WTC11 (cell line): ENCODE data around the gene CREG2. TPM values are rescaled to one million over a fixed set of nuclear protein-coding genes. Genes with fewer than 3 reads are reported as not detected.

Source experiments
- ATAC-seq: fragments of 200-7000 bp; cut with Tn5 transposase; 2 replicates; pipeline ENCODE4 v1.10.0; 2021; ENCODE audit warnings: mild to moderate bottlenecking, moderate library complexity
- CTCF ChIA-PET: fragments of 300-600 bp; sonication (Branson Sonifier 250); formaldehyde crosslinking; loops from one replicate; lab custom pipeline; 2021; ENCODE audit warnings: antibody characterized with exemption; lab: Charles Lee
- POLR2A ChIA-PET: fragments of 350-600 bp; sonication (Branson Sonifier 250); formaldehyde crosslinking; loops from one replicate; lab custom pipeline; 2021; ENCODE audit warnings: antibody characterized with exemption; lab: Charles Lee
- DNase-seq: peaks from one replicate; pipeline ENCODE4 v3.0.0; 2021; ENCODE audit warnings: low spot score
- H3K27ac Mint-ChIP-seq: 2 replicates; pipeline ENCODE4 v1.8.0; 2021; ENCODE audit warnings: mixed read lengths
- H3K27me3 Mint-ChIP-seq: 2 replicates; pipeline ENCODE4 v1.8.0; 2021; ENCODE audit warnings: low read depth, mild to moderate bottlenecking, moderate library complexity, mixed read lengths
- H3K36me3 Mint-ChIP-seq: 2 replicates; pipeline ENCODE4 v1.8.0; 2021; ENCODE audit warnings: mixed read lengths
- H3K4me1 Mint-ChIP-seq: 2 replicates; pipeline ENCODE4 v1.8.0; 2022; ENCODE audit warnings: mixed read lengths
- H3K4me3 Mint-ChIP-seq: 2 replicates; pipeline ENCODE4 v1.8.0; 2021; ENCODE audit warnings: mild to moderate bottlenecking, moderate library complexity, mixed read lengths
- H3K9me3 Mint-ChIP-seq: 2 replicates; pipeline ENCODE4 v1.8.0; 2021; ENCODE audit warnings: mixed read lengths
- ARID4B ChIP-seq: sonication (generic); formaldehyde crosslinking; IDR thresholded peaks from 2 replicates; pipeline ENCODE4 v1.8.0; 2023; ENCODE audit warnings: missing genetic modification reagents, mild to moderate bottlenecking, borderline replicate concordance
- CDX4 ChIP-seq: fragments of 250-450 bp; sonication (Bioruptor Pico); IDR thresholded peaks from 2 replicates; pipeline ENCODE4 v1.9.0; 2021; ENCODE audit warnings: moderate library complexity, mild to moderate bottlenecking, inconsistent platforms, borderline replicate concordance
- CTCF ChIP-seq: fragments of 200-600 bp; IDR thresholded peaks from 2 replicates; pipeline ENCODE4 v1.8.0; 2022; ENCODE audit warnings: antibody characterized with exemption
- GABPB1 ChIP-seq: sonication (generic); formaldehyde crosslinking; IDR thresholded peaks from 2 replicates; pipeline ENCODE4 v1.8.1; 2023; ENCODE audit warnings: mild to moderate bottlenecking, missing genetic modification reagents
- HMGXB4 ChIP-seq: sonication (generic); formaldehyde crosslinking; IDR thresholded peaks from 2 replicates; pipeline ENCODE4 v1.8.1; 2023; ENCODE audit warnings: mild to moderate bottlenecking, moderate library complexity, missing genetic modification reagents
- MAX ChIP-seq: sonication (generic); formaldehyde crosslinking; IDR thresholded peaks from 2 replicates; pipeline ENCODE4 v1.8.0; 2022; ENCODE audit warnings: mild to moderate bottlenecking, missing genetic modification reagents
- NFATC4 ChIP-seq: fragments of 250-450 bp; sonication (Bioruptor Pico); IDR thresholded peaks from 2 replicates; pipeline ENCODE4 v1.9.0; 2021; ENCODE audit warnings: mild to moderate bottlenecking
- NFYB ChIP-seq: sonication (generic); formaldehyde crosslinking; conservative IDR thresholded peaks from 2 replicates; pipeline ENCODE4 v1.8.0; 2022; ENCODE audit warnings: low read depth, missing genetic modification reagents
- NR2C2 ChIP-seq: sonication (generic); formaldehyde crosslinking; IDR thresholded peaks from 2 replicates; pipeline ENCODE4 v1.8.0; 2022; ENCODE audit warnings: mild to moderate bottlenecking, missing genetic modification reagents
- NR3C1 ChIP-seq: sonication (generic); formaldehyde crosslinking; conservative IDR thresholded peaks from 2 replicates; pipeline ENCODE4 v1.8.1; 2023; ENCODE audit warnings: low read depth, mild to moderate bottlenecking, missing genetic modification reagents
- PRRX2 ChIP-seq: fragments of 250-450 bp; sonication (Bioruptor Pico); IDR thresholded peaks from 2 replicates; pipeline ENCODE4 v1.8.0; 2021; ENCODE audit warnings: mild to moderate bottlenecking
- SMAD3 ChIP-seq: sonication (generic); formaldehyde crosslinking; IDR thresholded peaks from 2 replicates; pipeline ENCODE4 v1.8.0; 2022; ENCODE audit warnings: missing genetic modification reagents, mild to moderate bottlenecking, borderline replicate concordance
- SOX15 ChIP-seq: fragments of 250-450 bp; sonication (Bioruptor Pico); IDR thresholded peaks from 2 replicates; pipeline ENCODE4 v1.9.0; 2021; ENCODE audit warnings: mild to moderate bottlenecking
- TCF7 ChIP-seq: sonication (generic); formaldehyde crosslinking; IDR thresholded peaks from 2 replicates; pipeline ENCODE4 v1.8.0; 2022; ENCODE audit warnings: mild to moderate bottlenecking, low read depth, missing genetic modification reagents, moderate library complexity
- TEAD1 ChIP-seq: sonication (generic); formaldehyde crosslinking; IDR thresholded peaks from 2 replicates; pipeline ENCODE4 v1.8.0; 2022; ENCODE audit warnings: mild to moderate bottlenecking, missing genetic modification reagents
- ZBTB21 ChIP-seq: sonication (generic); formaldehyde crosslinking; IDR thresholded peaks from 2 replicates; pipeline ENCODE4 v1.8.1; 2023; ENCODE audit warnings: mild to moderate bottlenecking, missing genetic modification reagents, borderline replicate concordance
- ZNF232 ChIP-seq: sonication (generic); formaldehyde crosslinking; IDR thresholded peaks from 2 replicates; pipeline ENCODE4 v1.8.0; 2022; ENCODE audit warnings: mild to moderate bottlenecking, missing genetic modification reagents
- ZNF317 ChIP-seq: sonication (generic); formaldehyde crosslinking; IDR thresholded peaks from 2 replicates; pipeline ENCODE4 v1.8.1; 2023; ENCODE audit warnings: low read depth, mild to moderate bottlenecking, moderate library complexity, missing genetic modification reagents, borderline replicate concordance
- ZNF416 ChIP-seq: fragments of 250-450 bp; sonication (Bioruptor Pico); IDR thresholded peaks from 2 replicates; pipeline ENCODE4 v1.9.0; 2021; ENCODE audit warnings: mild to moderate bottlenecking, inconsistent platforms
- ZNF423 ChIP-seq: fragments of 250-450 bp; sonication (Bioruptor Pico); IDR thresholded peaks from 2 replicates; pipeline ENCODE4 v2.1.2; 2022; ENCODE audit warnings: mild to moderate bottlenecking, moderate library complexity
- total RNA-seq: library from RNA; stranded (reverse); gene quantifications from 3 replicates; pipeline ENCODE4 v1.2.3, GENCODE V29; 2021

The CREG2 gene
- total RNA-seq, 1 experiment from 2014 or later, result 1.6 TPM

GRCh38 chr2:101426822-101427221, 39.5 kb upstream of the CREG2 start (continued):
- TF ChIP-seq ARID4B (CRISPR knock-in tag), result no peak
- TF ChIP-seq NR2C2 (CRISPR knock-in tag), result no peak
- TF ChIP-seq CDX4, result no peak
- TF ChIP-seq CTCF, result no peak
- TF ChIP-seq ZBTB21, result no peak
- no peak for TF ChIP-seq ZNF232
- no peak for TF ChIP-seq NR3C1 (CRISPR knock-in tag)
- no peak for TF ChIP-seq SOX15 (CRISPR knock-in tag)
- no peak for TF ChIP-seq ZNF423 (CRISPR knock-in tag)
- no peak for TF ChIP-seq SMAD3 (CRISPR knock-in tag)
- no peak for TF ChIP-seq MAX (CRISPR knock-in tag)
- TF ChIP-seq ZNF317, result no peak

- Mint-ChIP-seq H3K4me1 (no peaks in the 10 kb centered on the region), H3K4me3 (no peak overlapping the region), H3K27me3 (no peaks in the 10 kb centered on the region), H3K36me3 (no peaks in the 10 kb centered on the region), H3K27ac (no peak overlapping the region), H3K9me3 (peaks cover 10% of the 10 kb centered on the region)
- CTCF ChIA-PET, result no interaction called here
- ATAC-seq (no peak), DNase-seq (no peak)
- POLR2A ChIA-PET, result no interaction called here
- TF ChIP-seq PRRX2 (CRISPR knock-in tag) (no peak), GABPB1 (CRISPR knock-in tag) (no peak), HMGXB4 (no peak), NFATC4 (CRISPR knock-in tag) (no peak), ARID4B (CRISPR knock-in tag) (no peak), TEAD1 (CRISPR knock-in tag) (no peak), ZNF416 (no peak), CTCF (no peak), TCF7 (CRISPR knock-in tag) (no peak), NFYB (CRISPR knock-in tag) (no peak)
These were observed 33.3 kb upstream of the CREG2 start for GRCh38 chr2:101420623-101421022.
